KMS-11 (cell line): ENCODE measurements around the gene MTFR2.

Source experiments
- H2AFZ ChIP-seq: fragments of 200-600 bp; sonication (generic); 2 replicates; pipeline ENCODE4 v1.6.1; 2016; ENCODE audit warnings: antibody characterized with exemption, mixed run types, low read depth
- H3K27ac ChIP-seq: fragments of 200-600 bp; sonication (generic); 2 replicates; pipeline ENCODE4 v1.6.1; 2016; ENCODE audit warnings: mild to moderate bottlenecking, mixed run types
- H3K27me3 ChIP-seq: fragments of 200-600 bp; sonication (generic); 2 replicates; pipeline ENCODE4 v1.6.1; 2017; ENCODE audit warnings: mild to moderate bottlenecking, low read depth, mixed run types, moderate library complexity; ENCODE audit not compliant: insufficient read depth
- H3K36me3 ChIP-seq: fragments of 200-600 bp; sonication (generic); 2 replicates; pipeline ENCODE4 v1.6.1; 2017; ENCODE audit warnings: mild to moderate bottlenecking, mixed run types; ENCODE audit not compliant: insufficient read depth
- H3K4me1 ChIP-seq: fragments of 200-600 bp; sonication (generic); 2 replicates; pipeline ENCODE4 v1.6.1; 2016; ENCODE audit warnings: mild to moderate bottlenecking, low read depth, mixed run types; ENCODE audit not compliant: poor library complexity, severe bottlenecking
- H3K4me2 ChIP-seq: fragments of 200-600 bp; sonication (generic); 2 replicates; pipeline ENCODE4 v1.7.0; 2016; ENCODE audit warnings: mild to moderate bottlenecking, mixed run types
- H3K4me3 ChIP-seq: fragments of 200-600 bp; sonication (generic); IDR thresholded peaks from 2 replicates; pipeline ENCODE4 v1.6.1; 2017; ENCODE audit warnings: low read depth, low read length, mixed read lengths; ENCODE audit not compliant: insufficient read depth
- H3K79me2 ChIP-seq: fragments of 200-600 bp; sonication (generic); 2 replicates; pipeline ENCODE4 v1.6.1; 2016; ENCODE audit warnings: low read depth, mixed run types; ENCODE audit not compliant: insufficient read depth
- H3K9ac ChIP-seq: fragments of 200-600 bp; sonication (generic); 2 replicates; pipeline ENCODE4 v1.6.1; 2016; ENCODE audit warnings: mild to moderate bottlenecking, mixed run types
- H4K20me1 ChIP-seq: fragments of 200-600 bp; sonication (generic); 2 replicates; pipeline ENCODE4 v1.6.1; 2016; ENCODE audit warnings: mild to moderate bottlenecking, mixed run types; ENCODE audit not compliant: insufficient read depth
- TF ChIP-seq, protein P1 (sequence below): fragments of 200-600 bp; sonication (generic); conservative IDR thresholded peaks from 2 replicates; pipeline ENCODE4 v1.6.1; 2017; ENCODE audit warnings: low read depth, mild to moderate bottlenecking, antibody characterized with exemption, low read length, moderate library complexity, mixed read lengths

Gene MTFR2

DNA sequence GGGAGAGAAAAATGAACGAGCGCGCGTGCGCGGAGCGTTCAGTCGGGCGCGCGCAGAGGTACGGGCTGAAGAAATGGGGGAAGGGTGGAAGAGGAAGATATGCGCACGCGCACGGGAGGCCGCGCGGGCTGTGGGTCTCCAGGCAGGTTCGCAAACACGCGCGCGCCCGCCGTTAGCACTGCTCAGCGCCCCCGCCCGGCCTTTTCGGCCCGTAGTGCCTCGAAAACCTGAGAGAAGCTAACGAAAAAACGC lies 39.1 kb upstream of the MTFR2 start:
- Histone ChIP-seq H2AFZ (peak overlapping the region; percentile 47; the same call in 1 of the 2 replicates), H3K4me2 (peak overlapping the region; percentile 66; the same call in 1 of the 2 replicates), H3K9ac (peak overlapping the region; percentile 98), H3K27ac (peak overlapping the region; percentile 98), H3K4me3 (no peak overlapping the region), H3K27me3 (no peaks in the 10 kb centered on the region), H3K4me1 (peaks cover 50% of the 10 kb centered on the region), H4K20me1 (peaks cover 48% of the 10 kb centered on the region), H3K79me2 (peaks cover 49% of the 10 kb centered on the region), H3K36me3 (no peaks in the 10 kb centered on the region)
- TF ChIP-seq, protein P1, sequence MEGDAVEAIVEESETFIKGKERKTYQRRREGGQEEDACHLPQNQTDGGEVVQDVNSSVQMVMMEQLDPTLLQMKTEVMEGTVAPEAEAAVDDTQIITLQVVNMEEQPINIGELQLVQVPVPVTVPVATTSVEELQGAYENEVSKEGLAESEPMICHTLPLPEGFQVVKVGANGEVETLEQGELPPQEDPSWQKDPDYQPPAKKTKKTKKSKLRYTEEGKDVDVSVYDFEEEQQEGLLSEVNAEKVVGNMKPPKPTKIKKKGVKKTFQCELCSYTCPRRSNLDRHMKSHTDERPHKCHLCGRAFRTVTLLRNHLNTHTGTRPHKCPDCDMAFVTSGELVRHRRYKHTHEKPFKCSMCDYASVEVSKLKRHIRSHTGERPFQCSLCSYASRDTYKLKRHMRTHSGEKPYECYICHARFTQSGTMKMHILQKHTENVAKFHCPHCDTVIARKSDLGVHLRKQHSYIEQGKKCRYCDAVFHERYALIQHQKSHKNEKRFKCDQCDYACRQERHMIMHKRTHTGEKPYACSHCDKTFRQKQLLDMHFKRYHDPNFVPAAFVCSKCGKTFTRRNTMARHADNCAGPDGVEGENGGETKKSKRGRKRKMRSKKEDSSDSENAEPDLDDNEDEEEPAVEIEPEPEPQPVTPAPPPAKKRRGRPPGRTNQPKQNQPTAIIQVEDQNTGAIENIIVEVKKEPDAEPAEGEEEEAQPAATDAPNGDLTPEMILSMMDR: no peak

DNA sequence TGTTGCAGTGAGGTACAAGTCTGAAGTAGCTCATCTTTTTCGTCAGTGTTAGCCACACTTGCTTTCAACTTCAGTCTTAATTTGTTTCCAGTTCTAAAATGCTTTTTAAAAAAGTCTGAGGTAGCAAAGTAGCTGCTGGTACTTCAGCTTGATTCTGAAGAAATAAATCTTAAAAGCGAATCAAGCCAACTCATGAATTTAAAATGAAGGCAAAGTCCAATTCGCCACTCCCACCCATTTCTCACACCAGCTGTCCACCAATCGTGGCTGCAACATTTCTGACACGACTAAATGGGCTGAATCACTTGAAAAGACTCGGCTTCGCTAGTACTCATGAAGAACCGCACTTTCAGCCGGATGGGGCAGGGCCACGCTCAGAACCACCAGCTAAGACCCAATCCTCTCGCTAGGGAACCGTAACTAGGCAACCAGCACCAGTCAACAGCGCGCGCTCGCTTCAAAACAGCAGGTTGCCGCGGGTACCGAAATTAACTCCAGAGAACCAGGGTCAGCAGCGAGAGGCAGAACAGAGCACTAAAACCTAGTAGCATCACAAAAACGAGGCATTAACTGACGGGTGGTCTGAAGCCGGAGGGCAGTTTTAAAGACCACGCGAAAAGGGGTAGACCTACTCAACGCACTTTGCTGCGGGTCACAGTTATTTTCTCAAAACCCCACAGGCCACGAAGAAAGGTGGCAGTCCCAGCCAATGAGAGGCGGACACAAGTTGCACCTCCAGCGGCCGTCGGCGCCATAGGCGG lies 38.6 kb upstream of the MTFR2 start:
- TF ChIP-seq, protein P1: no peak; the same call in 1 of the 2 replicates
- peaks cover 53% of the 10 kb centered on the region for H3K4me1 ChIP-seq
- H3K36me3 ChIP-seq: no peaks in the 10 kb centered on the region
- H2AFZ ChIP-seq: no peak overlapping the region
- H3K4me2 ChIP-seq: peak overlapping the region; percentile 66
- H3K4me3 ChIP-seq: no peak overlapping the region
- H3K9ac ChIP-seq: peak overlapping the region; percentile 98
- H3K27me3 ChIP-seq: no peaks in the 10 kb centered on the region
- peaks cover 54% of the 10 kb centered on the region for H3K79me2 ChIP-seq
- H3K27ac ChIP-seq: peak overlapping the region; percentile 98
- peaks cover 53% of the 10 kb centered on the region for H4K20me1 ChIP-seq

DNA sequence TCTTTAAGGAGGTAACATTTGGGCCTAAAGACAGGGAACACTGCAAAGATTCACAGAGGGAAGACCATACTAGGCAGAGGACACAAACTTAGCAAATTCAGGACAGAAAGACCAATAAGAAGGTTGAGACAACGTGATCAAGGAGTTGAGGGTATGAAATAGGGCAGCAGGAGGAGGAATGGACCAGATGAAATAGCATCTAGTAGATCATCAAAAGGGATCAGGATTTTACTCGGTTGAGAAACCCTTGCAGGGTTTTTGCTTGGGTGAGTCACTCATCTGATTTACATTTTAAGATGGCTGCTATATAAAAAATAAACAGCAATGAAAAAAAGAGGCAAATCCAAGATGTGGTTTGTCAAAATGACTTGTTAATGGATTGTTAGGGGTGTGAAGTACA lies 34.8 kb upstream of the MTFR2 start:
- Histone ChIP-seq H3K27me3 (no peaks in the 10 kb centered on the region), H2AFZ (no peak overlapping the region), H3K4me3 (no peak overlapping the region), H3K4me2 (no peak overlapping the region), H4K20me1 (peaks cover 91% of the 10 kb centered on the region), H3K36me3 (peaks cover 7% of the 10 kb centered on the region; the same call in 1 of the 2 replicates), H3K79me2 (peaks cover 92% of the 10 kb centered on the region), H3K27ac (no peak overlapping the region), H3K4me1 (peaks cover 66% of the 10 kb centered on the region), H3K9ac (no peak overlapping the region)
- TF ChIP-seq, protein P1: no peak

DNA sequence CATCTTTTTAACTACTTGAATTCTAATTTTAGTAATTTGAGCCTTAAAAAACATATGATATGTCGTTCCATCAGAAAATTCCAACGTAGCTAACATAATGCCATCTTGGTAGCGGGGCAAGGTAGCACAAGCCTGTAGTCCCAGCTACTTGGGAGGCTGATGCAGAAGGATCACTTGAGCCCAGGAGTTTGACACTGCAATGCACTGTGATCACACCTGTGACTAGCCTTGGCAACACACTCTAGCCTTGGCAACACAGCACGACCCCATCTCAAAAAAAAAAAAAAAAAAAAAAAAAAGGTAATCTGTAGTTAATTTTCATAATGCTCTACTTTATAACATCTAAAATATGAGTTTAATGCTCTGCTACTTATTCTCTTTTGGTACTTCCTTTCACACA lies 32.8 kb upstream of the MTFR2 start:
- no peak overlapping the region for H3K27ac ChIP-seq
- H3K4me3 ChIP-seq: no peak overlapping the region
- H3K9ac ChIP-seq: no peak overlapping the region
- H3K36me3 ChIP-seq: peaks cover 7% of the 10 kb centered on the region; the same call in 1 of the 2 replicates
- TF ChIP-seq, protein P1: no peak
- H3K79me2 ChIP-seq: peaks cover 96% of the 10 kb centered on the region
- H3K4me1 ChIP-seq: peaks cover 61% of the 10 kb centered on the region
- H3K4me2 ChIP-seq: no peak overlapping the region
- H2AFZ ChIP-seq: no peak overlapping the region
- H3K27me3 ChIP-seq: no peaks in the 10 kb centered on the region
- peaks cover 87% of the 10 kb centered on the region for H4K20me1 ChIP-seq
